ENCODE measurements around the gene PTPRG. TPM values are rescaled to one million over a fixed set of nuclear protein-coding genes. Genes with fewer than 3 reads are reported as not detected.

The PTPRG gene
- total and polyA plus RNA-seq, 2 experiments from 2014 or later = 11.5 to 39.6 TPM

- H3K79me2 ChIP-seq (ENCODE audit: insufficient read depth) = no peaks in the 10 kb centered on the region
- no peak overlapping the region for H3K9ac ChIP-seq
- H3K4me1 ChIP-seq (ENCODE audit: insufficient read depth) = no peaks in the 10 kb centered on the region
- in situ Hi-C loops (cut with MboI) = no loop called here
- H3K4me3 ChIP-seq = no peak overlapping the region
- no peaks in the 10 kb centered on the region for H3K36me3 ChIP-seq (ENCODE audit: low read depth)
- no peaks in the 10 kb centered on the region for H3K27me3 ChIP-seq (replicated peaks; ENCODE audit: insufficient read depth)
- TF ChIP-seq EZH2phosphoT487 (IDR thresholded peaks at IDR 0.05; ENCODE audit: insufficient read depth, low read depth) (no peak), EZH2 (IDR thresholded peaks at IDR 0.05; ENCODE audit: insufficient read depth, poor library complexity, severe bottlenecking) (no peak)
- H3K27ac ChIP-seq = no peak overlapping the region
- no peaks in the 10 kb centered on the region for H3K9me3 ChIP-seq (ENCODE audit: low read depth)
- no peaks in the 10 kb centered on the region for H4K20me1 ChIP-seq (ENCODE audit: insufficient read depth)
- WGBS, 2 experiments (ENCODE audit: low coverage in 1 of 2, low lambda C conversion rate in 2 of 2, missing lambda C conversion rate in 2 of 2) = 56 to 62% methylated on average over 7 of the region's 7 CpGs
- no peak overlapping the region for H2AFZ ChIP-seq
- no peaks in the 10 kb centered on the region for H3F3A ChIP-seq (ENCODE audit: insufficient read depth)
- H3K9me2 ChIP-seq (ENCODE audit: insufficient read depth) = no peaks in the 10 kb centered on the region
- DNase-seq = no peak
- H3K4me2 ChIP-seq (ENCODE audit: unreplicated experiment) = no peak overlapping the region
These were observed 509.5 kb downstream of the PTPRG start for GRCh38 chr3:62070891-62071290.

GRCh38 chr3:62073038-62073437 is 511.7 kb downstream of the PTPRG start:
- DNase-seq = peak; percentile 13
- in situ Hi-C loops (cut with MboI) = no loop called here
- H3K27me3 ChIP-seq (replicated peaks; ENCODE audit: insufficient read depth) = no peaks in the 10 kb centered on the region
- H2AFZ ChIP-seq = no peak overlapping the region
- no peaks in the 10 kb centered on the region for H3K36me3 ChIP-seq (ENCODE audit: low read depth)
- H3K4me1 ChIP-seq (ENCODE audit: insufficient read depth) = no peaks in the 10 kb centered on the region
- H3K79me2 ChIP-seq (ENCODE audit: insufficient read depth) = no peaks in the 10 kb centered on the region
- no peaks in the 10 kb centered on the region for H3K9me2 ChIP-seq (ENCODE audit: insufficient read depth)
- no peak overlapping the region for H3K9ac ChIP-seq
- no peaks in the 10 kb centered on the region for H3K9me3 ChIP-seq (ENCODE audit: low read depth)
- TF ChIP-seq EZH2 (IDR thresholded peaks at IDR 0.05; ENCODE audit: insufficient read depth, poor library complexity, severe bottlenecking) = no peak
- no peak for TF ChIP-seq EZH2phosphoT487 (IDR thresholded peaks at IDR 0.05; ENCODE audit: insufficient read depth, low read depth)
- H3K27ac ChIP-seq = no peak overlapping the region
- no peaks in the 10 kb centered on the region for H3F3A ChIP-seq (ENCODE audit: insufficient read depth)
- no peak overlapping the region for H3K4me2 ChIP-seq (ENCODE audit: unreplicated experiment)
- no peak overlapping the region for H3K4me3 ChIP-seq
- H4K20me1 ChIP-seq (ENCODE audit: insufficient read depth) = no peaks in the 10 kb centered on the region
- WGBS, 2 experiments (ENCODE audit: low coverage in 1 of 2, low lambda C conversion rate in 2 of 2, missing lambda C conversion rate in 2 of 2) = 100% methylated on average over 1 of the region's 1 CpG

- H3K4me2 ChIP-seq (ENCODE audit: unreplicated experiment) = no peak overlapping the region
- WGBS, 2 experiments (ENCODE audit: low coverage in 1 of 2, low lambda C conversion rate in 2 of 2, missing lambda C conversion rate in 2 of 2) = 73 to 85% methylated on average over 2 of the region's 2 CpGs
- peaks cover 9% of the 10 kb centered on the region; the same call in 1 of the 2 replicates for H3K9me2 ChIP-seq (ENCODE audit: insufficient read depth)
- in situ Hi-C loops (cut with MboI) = no loop called here
- DNase-seq = peak; percentile 21
- no peaks in the 10 kb centered on the region for H4K20me1 ChIP-seq (ENCODE audit: insufficient read depth)
- no peak overlapping the region for H2AFZ ChIP-seq
- H3K4me3 ChIP-seq = no peak overlapping the region
- H3F3A ChIP-seq (ENCODE audit: insufficient read depth) = no peaks in the 10 kb centered on the region
- no peaks in the 10 kb centered on the region for H3K27me3 ChIP-seq (replicated peaks; ENCODE audit: insufficient read depth)
- no peaks in the 10 kb centered on the region for H3K36me3 ChIP-seq (ENCODE audit: low read depth)
- peaks cover 7% of the 10 kb centered on the region; the same call in 1 of the 2 replicates for H3K4me1 ChIP-seq (ENCODE audit: insufficient read depth)
- H3K9ac ChIP-seq = no peak overlapping the region
- TF ChIP-seq EZH2phosphoT487 (IDR thresholded peaks at IDR 0.05; ENCODE audit: insufficient read depth, low read depth) = no peak
- TF ChIP-seq EZH2 (IDR thresholded peaks at IDR 0.05; ENCODE audit: insufficient read depth, poor library complexity, severe bottlenecking) = no peak
- no peaks in the 10 kb centered on the region for H3K79me2 ChIP-seq (ENCODE audit: insufficient read depth)
- no peak overlapping the region for H3K27ac ChIP-seq
- H3K9me3 ChIP-seq (ENCODE audit: low read depth) = no peaks in the 10 kb centered on the region
These were observed 523.2 kb downstream of the PTPRG start for GRCh38 chr3:62084558-62084957.

- no peak overlapping the region for H3K9ac ChIP-seq
- H3K27ac ChIP-seq = no peak overlapping the region
- no peak overlapping the region for H3K4me3 ChIP-seq
- no peaks in the 10 kb centered on the region; the same call in 1 of the 2 replicates for H4K20me1 ChIP-seq (ENCODE audit: insufficient read depth)
- TF ChIP-seq EZH2phosphoT487 (IDR thresholded peaks at IDR 0.05; ENCODE audit: insufficient read depth, low read depth) (no peak), EZH2 (IDR thresholded peaks at IDR 0.05; ENCODE audit: insufficient read depth, poor library complexity, severe bottlenecking) (no peak)
- no peaks in the 10 kb centered on the region for H3K36me3 ChIP-seq (ENCODE audit: low read depth)
- DNase-seq = no peak
- in situ Hi-C loops (cut with MboI) = no loop called here
- H3K4me2 ChIP-seq (ENCODE audit: unreplicated experiment) = no peak overlapping the region
- peaks cover 7% of the 10 kb centered on the region; the same call in 1 of the 2 replicates for H3K4me1 ChIP-seq (ENCODE audit: insufficient read depth)
- H3K9me2 ChIP-seq (ENCODE audit: insufficient read depth) = peaks cover 5% of the 10 kb centered on the region; the same call in 1 of the 2 replicates
- WGBS, 2 experiments (ENCODE audit: low coverage in 1 of 2, low lambda C conversion rate in 2 of 2, missing lambda C conversion rate in 2 of 2) = 83 to 84% methylated on average over 4 of the region's 4 CpGs
- H3K79me2 ChIP-seq (ENCODE audit: insufficient read depth) = no peaks in the 10 kb centered on the region
- H3K9me3 ChIP-seq (ENCODE audit: low read depth) = no peaks in the 10 kb centered on the region
- H3F3A ChIP-seq (ENCODE audit: insufficient read depth) = no peaks in the 10 kb centered on the region
- no peaks in the 10 kb centered on the region for H3K27me3 ChIP-seq (replicated peaks; ENCODE audit: insufficient read depth)
- no peak overlapping the region for H2AFZ ChIP-seq
These were observed 527.2 kb downstream of the PTPRG start for GRCh38 chr3:62088472-62089104.

Data from GM23248 (cell line).